NCI-H82 treated with DMSO at 0.1 percent for 48 hours (cell line): ENCODE data around the gene AKT3.

Experiments
- DNase-seq: peaks from one replicate; lab custom pipeline; 2025; ENCODE audit not compliant: unreplicated experiment; lab: John Stamatoyannopoulos, UW

The AKT3 gene

GRCh38 chr1:243438815-243439214 is 411.2 kb downstream of the AKT3 start:
- no peak for DNase-seq
